Measurements from ENCODE around the gene RAP1GAP2.
"Not testable (repeated sequence)": the region's sequence is repeated elsewhere in the genome, so short reads cannot be mapped to it uniquely, and the experiment has no call there.

The RAP1GAP2 gene

GRCh38 chr17:2880050-2880449 lies 83.8 kb downstream of the RAP1GAP2 start:
- DNase-seq (ENCODE audit: extremely low read depth in 1 of 2, low read depth in 1 of 2), result no peak

GRCh38 chr17:2881295-2881694 lies 85.1 kb downstream of the RAP1GAP2 start:
- DNase-seq (ENCODE audit: extremely low read depth in 1 of 2, low read depth in 1 of 2), result no peak

- no peak for DNase-seq (ENCODE audit: extremely low read depth in 1 of 2, low read depth in 1 of 2)
Measured at GRCh38 chr17:2883544-2884213, 87.4 kb downstream of the RAP1GAP2 start.

GRCh38 chr17:2885733-2886132 lies 89.5 kb downstream of the RAP1GAP2 start:
- DNase-seq (ENCODE audit: extremely low read depth in 1 of 2, low read depth in 1 of 2), result no peak

GRCh38 chr17:2888326-2888725 lies 92.1 kb downstream of the RAP1GAP2 start:
- no peak for DNase-seq (ENCODE audit: extremely low read depth in 1 of 2, low read depth in 1 of 2)

GRCh38 chr17:2889256-2889655 lies 93.0 kb downstream of the RAP1GAP2 start:
- DNase-seq (ENCODE audit: extremely low read depth in 1 of 2, low read depth in 1 of 2), result no peak

GRCh38 chr17:2890778-2891177 lies 94.5 kb downstream of the RAP1GAP2 start:
- not testable (repeated sequence) for DNase-seq (ENCODE audit: extremely low read depth in 1 of 2, low read depth in 1 of 2)

GRCh38 chr17:2892305-2892971 lies 96.2 kb downstream of the RAP1GAP2 start:
- DNase-seq (ENCODE audit: extremely low read depth in 1 of 2, low read depth in 1 of 2), result no peak

GRCh38 chr17:2893422-2893914 lies 97.2 kb downstream of the RAP1GAP2 start:
- no peak for DNase-seq (ENCODE audit: extremely low read depth in 1 of 2, low read depth in 1 of 2)

GRCh38 chr17:2894782-2895181 lies 98.5 kb downstream of the RAP1GAP2 start:
- no peak for DNase-seq (ENCODE audit: extremely low read depth in 1 of 2, low read depth in 1 of 2)

GRCh38 chr17:2897605-2898004 lies 101.4 kb downstream of the RAP1GAP2 start:
- DNase-seq (ENCODE audit: extremely low read depth in 1 of 2, low read depth in 1 of 2), result no peak

- DNase-seq (ENCODE audit: extremely low read depth in 1 of 2, low read depth in 1 of 2), result no peak
Measured at GRCh38 chr17:2898255-2898926, 102.2 kb downstream of the RAP1GAP2 start.

GRCh38 chr17:2899906-2900305 lies 103.7 kb downstream of the RAP1GAP2 start:
- DNase-seq (ENCODE audit: extremely low read depth in 1 of 2, low read depth in 1 of 2), result no peak

- DNase-seq (ENCODE audit: extremely low read depth in 1 of 2, low read depth in 1 of 2), result no peak
Measured at GRCh38 chr17:2900842-2901241, 104.6 kb downstream of the RAP1GAP2 start.

GRCh38 chr17:2901582-2901981 lies 105.3 kb downstream of the RAP1GAP2 start:
- DNase-seq (ENCODE audit: extremely low read depth in 1 of 2, low read depth in 1 of 2), result no peak

- no peak for DNase-seq (ENCODE audit: extremely low read depth in 1 of 2, low read depth in 1 of 2)
Measured at GRCh38 chr17:2902546-2902945, 106.3 kb downstream of the RAP1GAP2 start.

GRCh38 chr17:2903193-2903974 lies 107.1 kb downstream of the RAP1GAP2 start:
- no peak for DNase-seq (ENCODE audit: extremely low read depth in 1 of 2, low read depth in 1 of 2)

- no peak for DNase-seq (ENCODE audit: extremely low read depth in 1 of 2, low read depth in 1 of 2)
Measured at GRCh38 chr17:2904135-2904534, 107.9 kb downstream of the RAP1GAP2 start.

GRCh38 chr17:2905269-2905668 lies 109.0 kb downstream of the RAP1GAP2 start:
- no peak for DNase-seq (ENCODE audit: extremely low read depth in 1 of 2, low read depth in 1 of 2)

GRCh38 chr17:2905696-2906501 lies 109.7 kb downstream of the RAP1GAP2 start:
- DNase-seq (ENCODE audit: extremely low read depth in 1 of 2, low read depth in 1 of 2), result no peak

Measured in stimulated activated CD8-positive, alpha-beta memory T cell treated with anti-CD3 and anti-CD28 coated beads, Interleukin-7, amount 100 ng/mL, for 48 hours (primary cell).